ENCODE results near the gene RGL2.
A peak's percentile ranks its signal among the peaks of the same experiment; 100 is the strongest.
"Not testable (repeated sequence)": the region's sequence is repeated elsewhere in the genome, so short reads cannot be mapped to it uniquely, and the experiment has no call there.

Gene RGL2

GRCh38 chr6:33290459-33290858 lies 8.3 kb downstream of the RGL2 start:
- Histone ChIP-seq H3K79me2 (ENCODE audit: control insufficient read depth, insufficient read depth, low read length, unreplicated experiment) (peaks cover 32% of the 10 kb centered on the region), H3K36me3 (ENCODE audit: insufficient read depth, low read length) (no peaks in the 10 kb centered on the region; the same call in 1 of the 2 replicates), H3K27ac (ENCODE audit: low read depth, low read length) (no peak overlapping the region)

GRCh38 chr6:33289784-33290315 lies 8.9 kb downstream of the RGL2 start:
- Histone ChIP-seq H2AFZ (ENCODE audit: low read length, unreplicated experiment) (peak overlapping the region; percentile 91), H3K36me3 (ENCODE audit: insufficient read depth, low read length) (peaks cover under 1% of the 10 kb centered on the region; the same call in 1 of the 2 replicates), H3K27ac (ENCODE audit: low read depth, low read length) (peak overlapping the region; percentile 8; the same call in 1 of the 2 replicates), H3K79me2 (ENCODE audit: control insufficient read depth, insufficient read depth, low read length, unreplicated experiment) (peaks cover 32% of the 10 kb centered on the region), H3K27me3 (ENCODE audit: insufficient read depth, low read length) (no peaks in the 10 kb centered on the region), H3K4me3 (ENCODE audit: low read depth, low read length) (peak overlapping the region; percentile 97), H3K4me1 (ENCODE audit: control insufficient read depth, insufficient read depth, low read length, unreplicated experiment) (peaks cover 10% of the 10 kb centered on the region)

More at GRCh38 chr6:33290459-33290858, 8.3 kb downstream of the RGL2 start:
- H2AFZ ChIP-seq (ENCODE audit: low read length, unreplicated experiment): no peak overlapping the region
- H3K4me1 ChIP-seq (ENCODE audit: control insufficient read depth, insufficient read depth, low read length, unreplicated experiment): peaks cover 10% of the 10 kb centered on the region
- H3K27me3 ChIP-seq (ENCODE audit: insufficient read depth, low read length): no peaks in the 10 kb centered on the region
- peak overlapping the region; percentile 97 for H3K4me3 ChIP-seq (ENCODE audit: low read depth, low read length)

GRCh38 chr6:33288921-33289783 lies 9.6 kb downstream of the RGL2 start, which contains the start of the genes PFDN6 and WDR46:
TSS of gene PFDN6 (plus strand) at chr6:33289601. CDS start at chr6:33289857, 256 bp downstream.
TSS of gene WDR46 (minus strand) at chr6:33289239. CDS start at chr6:33289170, 69 bp downstream.
- H3K79me2 ChIP-seq (ENCODE audit: control insufficient read depth, insufficient read depth, low read length, unreplicated experiment): peaks cover 32% of the 10 kb centered on the region
- H3K4me1 ChIP-seq (ENCODE audit: control insufficient read depth, insufficient read depth, low read length, unreplicated experiment): peaks cover 10% of the 10 kb centered on the region
- peak within 1 kb of the TSS; percentile 97 for H3K4me3 ChIP-seq (ENCODE audit: low read depth, low read length)
- no peaks in the 10 kb centered on the region for H3K27me3 ChIP-seq (ENCODE audit: insufficient read depth, low read length)
- H2AFZ ChIP-seq (ENCODE audit: low read length, unreplicated experiment): peak within 1 kb of the TSS; percentile 91
- H3K36me3 ChIP-seq (ENCODE audit: insufficient read depth, low read length): peaks cover 7% of the 10 kb centered on the region; the same call in 1 of the 2 replicates
- peak within 1 kb of the TSS; percentile 8 for H3K27ac ChIP-seq (ENCODE audit: low read depth, low read length)

- Histone ChIP-seq H2AFZ (ENCODE audit: low read length, unreplicated experiment) (peak overlapping the region; percentile 91), H3K27ac (ENCODE audit: low read depth, low read length) (no peak overlapping the region), H3K36me3 (ENCODE audit: insufficient read depth, low read length) (peaks cover 7% of the 10 kb centered on the region; the same call in 1 of the 2 replicates), H3K27me3 (ENCODE audit: insufficient read depth, low read length) (no peaks in the 10 kb centered on the region), H3K4me1 (ENCODE audit: control insufficient read depth, insufficient read depth, low read length, unreplicated experiment) (peaks cover 10% of the 10 kb centered on the region), H3K79me2 (ENCODE audit: control insufficient read depth, insufficient read depth, low read length, unreplicated experiment) (peaks cover 32% of the 10 kb centered on the region), H3K4me3 (ENCODE audit: low read depth, low read length) (peak overlapping the region; percentile 97)
Measured at GRCh38 chr6:33288141-33288920, 10.4 kb downstream of the RGL2 start.

- H3K4me3 ChIP-seq (ENCODE audit: low read depth, low read length): peak overlapping the region; percentile 97; the same call in 1 of the 2 replicates
- no peak overlapping the region for H2AFZ ChIP-seq (ENCODE audit: low read length, unreplicated experiment)
- no peaks in the 10 kb centered on the region for H3K27me3 ChIP-seq (ENCODE audit: insufficient read depth, low read length)
- H3K79me2 ChIP-seq (ENCODE audit: control insufficient read depth, insufficient read depth, low read length, unreplicated experiment): peaks cover 32% of the 10 kb centered on the region
- H3K36me3 ChIP-seq (ENCODE audit: insufficient read depth, low read length): peaks cover 7% of the 10 kb centered on the region; the same call in 1 of the 2 replicates
- H3K4me1 ChIP-seq (ENCODE audit: control insufficient read depth, insufficient read depth, low read length, unreplicated experiment): peaks cover 10% of the 10 kb centered on the region
- H3K27ac ChIP-seq (ENCODE audit: low read depth, low read length): no peak overlapping the region
Measured at GRCh38 chr6:33286946-33287914, 11.5 kb downstream of the RGL2 start.

- peaks cover 24% of the 10 kb centered on the region for H3K79me2 ChIP-seq (ENCODE audit: control insufficient read depth, insufficient read depth, low read length, unreplicated experiment)
- not testable (repeated sequence) for H3K27ac ChIP-seq (ENCODE audit: low read depth, low read length); H3K27me3 ChIP-seq (ENCODE audit: insufficient read depth, low read length); H2AFZ ChIP-seq (ENCODE audit: low read length, unreplicated experiment); H3K4me1 ChIP-seq (ENCODE audit: control insufficient read depth, insufficient read depth, low read length, unreplicated experiment); H3K36me3 ChIP-seq (ENCODE audit: insufficient read depth, low read length); H3K4me3 ChIP-seq (ENCODE audit: low read depth, low read length)
Measured at GRCh38 chr6:33285214-33285613, 13.5 kb downstream of the RGL2 start.

GRCh38 chr6:33280539-33280938 lies 18.2 kb downstream of the RGL2 start:
- Histone ChIP-seq H3K4me1 (ENCODE audit: control insufficient read depth, insufficient read depth, low read length, unreplicated experiment) (peaks cover 12% of the 10 kb centered on the region), H3K36me3 (ENCODE audit: insufficient read depth, low read length) (peaks cover 12% of the 10 kb centered on the region; the same call in 1 of the 2 replicates), H3K4me3 (ENCODE audit: low read depth, low read length) (no peak overlapping the region), H3K27ac (ENCODE audit: low read depth, low read length) (no peak overlapping the region), H3K79me2 (ENCODE audit: control insufficient read depth, insufficient read depth, low read length, unreplicated experiment) (peaks cover under 1% of the 10 kb centered on the region), H3K27me3 (ENCODE audit: insufficient read depth, low read length) (no peaks in the 10 kb centered on the region), H2AFZ (ENCODE audit: low read length, unreplicated experiment) (no peak overlapping the region)

- Histone ChIP-seq H3K79me2 (ENCODE audit: control insufficient read depth, insufficient read depth, low read length, unreplicated experiment) (peaks cover 6% of the 10 kb centered on the region), H3K36me3 (ENCODE audit: insufficient read depth, low read length) (peaks cover 16% of the 10 kb centered on the region), H3K4me3 (ENCODE audit: low read depth, low read length) (no peak overlapping the region), H2AFZ (ENCODE audit: low read length, unreplicated experiment) (no peak overlapping the region), H3K27ac (ENCODE audit: low read depth, low read length) (no peak overlapping the region), H3K27me3 (ENCODE audit: insufficient read depth, low read length) (no peaks in the 10 kb centered on the region), H3K4me1 (ENCODE audit: control insufficient read depth, insufficient read depth, low read length, unreplicated experiment) (peaks cover 17% of the 10 kb centered on the region)
Measured at GRCh38 chr6:33279971-33280511, 18.7 kb downstream of the RGL2 start.

GRCh38 chr6:33279257-33279695 lies 19.5 kb downstream of the RGL2 start:
- Histone ChIP-seq H3K36me3 (ENCODE audit: insufficient read depth, low read length) (peaks cover 17% of the 10 kb centered on the region), H3K4me3 (ENCODE audit: low read depth, low read length) (no peak overlapping the region), H3K79me2 (ENCODE audit: control insufficient read depth, insufficient read depth, low read length, unreplicated experiment) (peaks cover 13% of the 10 kb centered on the region), H3K4me1 (ENCODE audit: control insufficient read depth, insufficient read depth, low read length, unreplicated experiment) (peaks cover 25% of the 10 kb centered on the region), H3K27ac (ENCODE audit: low read depth, low read length) (no peak overlapping the region), H2AFZ (ENCODE audit: low read length, unreplicated experiment) (no peak overlapping the region), H3K27me3 (ENCODE audit: insufficient read depth, low read length) (no peaks in the 10 kb centered on the region)

All from ACC112 (cell line).